Measurements from ENCODE around the gene CNR2. TPM values are rescaled to one million over a fixed set of nuclear protein-coding genes. Genes with fewer than 3 reads are reported as not detected.
"Not testable (repeated sequence)": the region's sequence is repeated elsewhere in the genome, so short reads cannot be mapped to it uniquely, and the experiment has no call there.

Gene CNR2
- total RNA-seq, 1 experiment from 2014 or later: not detected

- H3K36me3 ChIP-seq (ENCODE audit: low read depth): no peaks in the 10 kb centered on the region
- H3K4me3 ChIP-seq: no peak overlapping the region
- BruUV-seq (replicated peaks): no TSS peak
- no peak for DNase-seq
- ChIA-PET CTCF (no interaction called here), POLR2A (ENCODE audit: unreplicated experiment) (interaction anchor here (0.6 kb wide), 1 partner anchor 248 kb away, joined by 5 read pairs; no protein-coding TSS in a partner anchor)
- H3K27ac ChIP-seq: no peak overlapping the region
- no peaks in the 10 kb centered on the region for H3K79me2 ChIP-seq (ENCODE audit: low read depth)
- intact Hi-C loops (cut with micrococcal nuclease; ENCODE audit: unreplicated experiment): no loop called here
- peaks cover 25% of the 10 kb centered on the region for H3K4me1 ChIP-seq (replicated peaks; ENCODE audit: insufficient read depth)
- TF ChIP-seq EZH2 (IDR thresholded peaks at IDR 0.05; ENCODE audit: low read depth) (no peak), CTCF (conservative IDR thresholded peaks at IDR 0.05) (no peak)
- no peaks in the 10 kb centered on the region for H4K20me1 ChIP-seq (ENCODE audit: insufficient read depth)
- no peaks in the 10 kb centered on the region for H3K9me2 ChIP-seq (ENCODE audit: insufficient read depth)
- no peak overlapping the region for H3K4me2 ChIP-seq
- no peak overlapping the region for H2AFZ ChIP-seq
- H3F3A ChIP-seq (ENCODE audit: insufficient read depth, low read depth): peaks cover 16% of the 10 kb centered on the region; the same call in 1 of the 2 replicates
- no peaks in the 10 kb centered on the region for H3K27me3 ChIP-seq (ENCODE audit: insufficient read depth, low read depth)
- no peaks in the 10 kb centered on the region for H3K9me3 ChIP-seq (ENCODE audit: insufficient read depth, low read depth)
These were observed 10.6 kb downstream of the CNR2 start for GRCh38 chr1:23902321-23903278.

- H3K27me3 ChIP-seq (ENCODE audit: insufficient read depth, low read depth); intact Hi-C loops (cut with micrococcal nuclease; ENCODE audit: unreplicated experiment); H3K79me2 ChIP-seq (ENCODE audit: low read depth); CTCF ChIA-PET; H3K4me2 ChIP-seq; H4K20me1 ChIP-seq (ENCODE audit: insufficient read depth); H3K9me3 ChIP-seq (ENCODE audit: insufficient read depth, low read depth); BruUV-seq (replicated peaks); H3K4me3 ChIP-seq; POLR2A ChIA-PET (ENCODE audit: unreplicated experiment); H2AFZ ChIP-seq; H3K9me2 ChIP-seq (ENCODE audit: insufficient read depth); H3K27ac ChIP-seq; H3K36me3 ChIP-seq (ENCODE audit: low read depth); DNase-seq: not testable (repeated sequence)
- Histone ChIP-seq H3F3A (ENCODE audit: insufficient read depth, low read depth) (peaks cover 16% of the 10 kb centered on the region; the same call in 1 of the 2 replicates), H3K4me1 (replicated peaks; ENCODE audit: insufficient read depth) (peaks cover 15% of the 10 kb centered on the region)
These were observed 13.1 kb downstream of the CNR2 start for GRCh38 chr1:23900017-23900416.

GRCh38 chr1:23899070-23899469 lies 14.1 kb downstream of the CNR2 start:
- POLR2A ChIA-PET (ENCODE audit: unreplicated experiment): no interaction called here
- Histone ChIP-seq H3K79me2 (ENCODE audit: low read depth) (no peaks in the 10 kb centered on the region), H3K36me3 (ENCODE audit: low read depth) (no peaks in the 10 kb centered on the region)

More at GRCh38 chr1:23899070-23899469, 14.1 kb downstream of the CNR2 start:
- Histone ChIP-seq H2AFZ (no peak overlapping the region), H3K27ac (no peak overlapping the region), H3K9me3 (ENCODE audit: insufficient read depth, low read depth) (no peaks in the 10 kb centered on the region), H3K4me1 (replicated peaks; ENCODE audit: insufficient read depth) (peaks cover 6% of the 10 kb centered on the region), H3K9me2 (ENCODE audit: insufficient read depth) (no peaks in the 10 kb centered on the region), H3F3A (ENCODE audit: insufficient read depth, low read depth) (peaks cover 8% of the 10 kb centered on the region; the same call in 1 of the 2 replicates), H3K4me2 (no peak overlapping the region), H3K27me3 (ENCODE audit: insufficient read depth, low read depth) (no peaks in the 10 kb centered on the region), H3K4me3 (no peak overlapping the region), H4K20me1 (ENCODE audit: insufficient read depth) (no peaks in the 10 kb centered on the region)
- intact Hi-C loops (cut with micrococcal nuclease; ENCODE audit: unreplicated experiment): no loop called here
- no peak for TF ChIP-seq CTCF (conservative IDR thresholded peaks at IDR 0.05)
- TF ChIP-seq EZH2 (IDR thresholded peaks at IDR 0.05; ENCODE audit: low read depth): no peak
- no TSS peak for BruUV-seq (replicated peaks)
- no peak for DNase-seq
- CTCF ChIA-PET: no interaction called here

Measured in PC-9 (cell line).